HL-60 (cell line): ENCODE data around the gene HPCAL4.

Experiments used
- DNase-seq, 2 experiments: peaks; one replicate each; pipeline ENCODE4 v3.0.0-alpha.2; 2010 to 2020; ENCODE audit warnings: low read depth in 1 of 2, low spot score in 1 of 2
- H3K27ac ChIP-seq: fragments of 250-450 bp; sonication (Bioruptor Pico); replicated peaks from 2 replicates; pipeline ENCODE4 v1.5.1; 2020; ENCODE audit warnings: mild to moderate bottlenecking, moderate library complexity
- H3K27me3 ChIP-seq: fragments of 250-450 bp; sonication (Bioruptor Pico); 2 replicates; pipeline ENCODE4 v1.5.1; 2021; ENCODE audit warnings: mild to moderate bottlenecking, moderate library complexity; ENCODE audit not compliant: insufficient read depth, poor library complexity, severe bottlenecking
- H3K4me3 ChIP-seq: replicated peaks from 2 replicates; pipeline ENCODE4 v1.5.1; 2011; ENCODE audit warnings: mild to moderate bottlenecking, control low read depth, low read length; ENCODE audit not compliant: insufficient read depth
- CTCF ChIP-seq: IDR thresholded peaks from one replicate; pipeline ENCODE4 v1.5.1; 2011; ENCODE audit warnings: low read length, control low read depth, inconsistent platforms; ENCODE audit not compliant: insufficient read depth
- GABPA ChIP-seq: IDR thresholded peaks from 2 replicates; pipeline ENCODE4 v1.6.1; 2012; ENCODE audit warnings: low read depth
- POLR2AphosphoS5 ChIP-seq: IDR thresholded peaks from 2 replicates; pipeline ENCODE4 v1.6.1; 2012; ENCODE audit warnings: low read depth
- REST ChIP-seq: IDR thresholded peaks from 2 replicates; pipeline ENCODE4 v1.6.1; 2012; ENCODE audit warnings: low read depth; ENCODE audit not compliant: insufficient replicate concordance
- SPI1 ChIP-seq: IDR thresholded peaks from 2 replicates; pipeline ENCODE4 v1.6.1; 2012; ENCODE audit warnings: low read depth, mild to moderate bottlenecking, borderline replicate concordance

Gene HPCAL4

GRCh38 chr1:39676948-39677548, 14.2 kb downstream of the HPCAL4 start:
- no peak for TF ChIP-seq CTCF
- no peak for TF ChIP-seq REST
- TF ChIP-seq POLR2AphosphoS5: no peak
- TF ChIP-seq GABPA: no peak
- no peak for TF ChIP-seq SPI1
- DNase-seq: no peak
- peaks cover 39% of the 10 kb centered on the region for H3K27me3 ChIP-seq
- H3K4me3 ChIP-seq: no peak overlapping the region
- no peak overlapping the region for H3K27ac ChIP-seq

- Histone ChIP-seq H3K27ac (no peak overlapping the region), H3K27me3 (peaks cover 47% of the 10 kb centered on the region), H3K4me3 (no peak overlapping the region)
- TF ChIP-seq REST: no peak
- DNase-seq: no peak
These were observed 16.0 kb downstream of the HPCAL4 start for GRCh38 chr1:39675220-39675619.

GRCh38 chr1:39673215-39673614, 18.0 kb downstream of the HPCAL4 start:
- no peak overlapping the region for H3K4me3 ChIP-seq
- DNase-seq: no peak
- TF ChIP-seq POLR2AphosphoS5 (no peak), CTCF (no peak), GABPA (no peak), SPI1 (no peak), REST (no peak)
- peaks cover 40% of the 10 kb centered on the region for H3K27me3 ChIP-seq
- H3K27ac ChIP-seq: no peak overlapping the region
